Activated CD8-positive, alpha-beta T cell treated with anti-CD3 and anti-CD28 coated beads for 36 hours (primary cell): ENCODE measurements around the gene SLC37A3. TPM values are rescaled to one million over a fixed set of nuclear protein-coding genes. Genes with fewer than 3 reads are reported as not detected.

Experiments
- ATAC-seq: fragments of 200-7000 bp; cut with Tn5 transposase; one replicate; pipeline ENCODE4 v1.10.0; 2021; ENCODE audit warnings: mild to moderate bottlenecking, moderate library complexity
- CTCF ChIA-PET: fragments of 350-600 bp; sonication (Branson Sonifier 250); formaldehyde crosslinking; loops from one replicate; lab custom pipeline; 2021; ENCODE audit warnings: antibody characterized with exemption; lab: Charles Lee
- POLR2A ChIA-PET: fragments of 350-600 bp; sonication (Branson Sonifier 250); formaldehyde crosslinking; loops from one replicate; lab custom pipeline; 2021; ENCODE audit warnings: antibody characterized with exemption; lab: Charles Lee
- DNase-seq: peaks from one replicate; pipeline ENCODE4 v3.0.0-alpha.2; 2020
- H3K27ac Mint-ChIP-seq: one replicate; pipeline ENCODE4 v1.8.0; 2021; ENCODE audit warnings: mild to moderate bottlenecking, mixed read lengths
- H3K27me3 Mint-ChIP-seq: one replicate; pipeline ENCODE4 v1.8.0; 2021; ENCODE audit warnings: mixed read lengths
- H3K36me3 Mint-ChIP-seq: one replicate; pipeline ENCODE4 v1.8.0; 2021; ENCODE audit warnings: low read depth, mixed read lengths
- H3K4me1 Mint-ChIP-seq: one replicate; pipeline ENCODE4 v1.8.0; 2021; ENCODE audit warnings: low read depth, mixed read lengths
- H3K4me3 Mint-ChIP-seq: one replicate; pipeline ENCODE4 v1.8.0; 2021; ENCODE audit warnings: mild to moderate bottlenecking, moderate library complexity, mixed read lengths
- H3K9me3 Mint-ChIP-seq: one replicate; pipeline ENCODE4 v1.8.0; 2021; ENCODE audit warnings: mixed read lengths
- CTCF ChIP-seq: fragments of 200-600 bp; IDR thresholded peaks from one replicate; pipeline ENCODE4 v1.8.0; 2022; ENCODE audit warnings: antibody characterized with exemption, mild to moderate bottlenecking
- intact Hi-C: fragments of 100-400 bp; cut with micrococcal nuclease; formaldehyde crosslinking; loops from one replicate; pipeline ENCODE4 v1.10.0; 2022
- total RNA-seq, 2 experiments: library from RNA; stranded (reverse); gene quantifications; one replicate each; pipeline ENCODE4 v1.2.3, GENCODE V29; 2021

SLC37A3 gene
- total RNA-seq, 2 experiments from 2014 or later, result 30.7 to 33.6 TPM

- Mint-ChIP-seq H3K27ac (no peak overlapping the region), H3K4me3 (no peak overlapping the region), H3K36me3 (peaks cover 1% of the 10 kb centered on the region), H3K27me3 (peaks cover 2% of the 10 kb centered on the region), H3K4me1 (peaks cover 9% of the 10 kb centered on the region), H3K9me3 (no peaks in the 10 kb centered on the region)
- ATAC-seq (no peak), DNase-seq (no peak)
- ChIA-PET CTCF (interaction anchor here (1.0 to 1.2 kb wide), 2 partner anchors 34 to 58 kb away, joined by 3 to 4 read pairs; no protein-coding TSS in a partner anchor), POLR2A (interaction anchor here (1.3 to 1.6 kb wide), 2 partner anchors 36 to 64 kb away, joined by 3 to 5 read pairs; no protein-coding TSS in a partner anchor)
- intact Hi-C loops, result no loop called here
- no peak for TF ChIP-seq CTCF
Measured at GRCh38 chr7:140440593-140440992, 42.3 kb upstream of the SLC37A3 start.

- Mint-ChIP-seq H3K27ac (peak overlapping the region; percentile 42), H3K9me3 (no peaks in the 10 kb centered on the region), H3K27me3 (peaks cover 2% of the 10 kb centered on the region), H3K36me3 (peaks cover 1% of the 10 kb centered on the region), H3K4me1 (peaks cover 9% of the 10 kb centered on the region), H3K4me3 (no peak overlapping the region)
- DNase-seq, result no peak
- intact Hi-C loops, result no loop called here
- ChIA-PET CTCF (interaction anchor here (0.8 to 1.5 kb wide), 5 partner anchors 13 to 57 kb away, joined by 3 to 4 read pairs (median 4); no protein-coding TSS in a partner anchor), POLR2A (interaction anchor here (1.0 to 1.6 kb wide), 3 partner anchors 21 to 63 kb away, joined by 3 to 5 read pairs (median 3); no protein-coding TSS in a partner anchor)
- peak; percentile 73 for ATAC-seq
- no peak for TF ChIP-seq CTCF
Measured at GRCh38 chr7:140439359-140439758, 41.0 kb upstream of the SLC37A3 start.

- ChIA-PET CTCF (interaction anchor here (3.4 kb wide), 1 partner anchor 8 kb away, joined by 15 read pairs; no protein-coding TSS in a partner anchor), POLR2A (interaction anchor here (1.0 kb wide), 1 partner anchor 59 kb away, joined by 4 read pairs; no protein-coding TSS in a partner anchor)
- Mint-ChIP-seq H3K9me3 (no peaks in the 10 kb centered on the region), H3K27me3 (peaks cover 2% of the 10 kb centered on the region), H3K27ac (no peak overlapping the region), H3K4me3 (no peak overlapping the region), H3K36me3 (peaks cover 1% of the 10 kb centered on the region), H3K4me1 (peaks cover 7% of the 10 kb centered on the region)
- intact Hi-C loops, result no loop called here
- ATAC-seq, result no peak
- no peak for DNase-seq
- no peak for TF ChIP-seq CTCF
Measured at GRCh38 chr7:140435252-140435895, 37.0 kb upstream of the SLC37A3 start.

- Mint-ChIP-seq H3K27ac (no peak overlapping the region), H3K36me3 (no peaks in the 10 kb centered on the region), H3K9me3 (no peaks in the 10 kb centered on the region), H3K4me1 (no peaks in the 10 kb centered on the region), H3K4me3 (no peak overlapping the region), H3K27me3 (peaks cover 2% of the 10 kb centered on the region)
- DNase-seq (no peak), ATAC-seq (no peak)
- intact Hi-C loops, result no loop called here
- POLR2A ChIA-PET, result no interaction called here
- TF ChIP-seq CTCF, result no peak
- CTCF ChIA-PET, result interaction anchor here (3.4 kb wide), 1 partner anchor 10 kb away, joined by 15 read pairs; no protein-coding TSS in a partner anchor
Measured at GRCh38 chr7:140433396-140433795, 35.1 kb upstream of the SLC37A3 start.

GRCh38 chr7:140426130-140426529 is 27.8 kb upstream of the SLC37A3 start:
- Mint-ChIP-seq H3K27me3 (no peaks in the 10 kb centered on the region), H3K36me3 (peaks cover 5% of the 10 kb centered on the region), H3K4me1 (no peaks in the 10 kb centered on the region), H3K4me3 (no peak overlapping the region), H3K9me3 (no peaks in the 10 kb centered on the region), H3K27ac (no peak overlapping the region)
- TF ChIP-seq CTCF, result no peak
- intact Hi-C loops, result no loop called here
- ChIA-PET POLR2A (interaction anchor here (0.6 kb wide), 1 partner anchor 27 kb away, joined by 5 read pairs; no protein-coding TSS in a partner anchor), CTCF (no interaction called here)
- no peak for ATAC-seq
- DNase-seq, result no peak
